Measurements from ENCODE around the gene MESP2. TPM values are rescaled to one million over a fixed set of nuclear protein-coding genes. Genes with fewer than 3 reads are reported as not detected.
A peak's percentile ranks its signal among the peaks of the same experiment; 100 is the strongest.

Gene MESP2
- total and polyA plus RNA-seq, 9 of the 15 experiments (the other 6 are each of a cell fraction or from before 2014, with no cell fraction given) = 0.08 to 0.82 (median 0.37) TPM

- TF ChIP-seq ZBTB34 (CRISPR knock-in tag; IDR thresholded peaks at IDR 0.05) (no peak), TOE1 (IDR thresholded peaks at IDR 0.05; ENCODE audit: borderline replicate concordance) (no peak), TOE1 (CRISPR knock-in tag; IDR thresholded peaks at IDR 0.05; ENCODE audit: borderline replicate concordance, low read depth) (no peak)
- TF ChIP-seq, protein P1, sequence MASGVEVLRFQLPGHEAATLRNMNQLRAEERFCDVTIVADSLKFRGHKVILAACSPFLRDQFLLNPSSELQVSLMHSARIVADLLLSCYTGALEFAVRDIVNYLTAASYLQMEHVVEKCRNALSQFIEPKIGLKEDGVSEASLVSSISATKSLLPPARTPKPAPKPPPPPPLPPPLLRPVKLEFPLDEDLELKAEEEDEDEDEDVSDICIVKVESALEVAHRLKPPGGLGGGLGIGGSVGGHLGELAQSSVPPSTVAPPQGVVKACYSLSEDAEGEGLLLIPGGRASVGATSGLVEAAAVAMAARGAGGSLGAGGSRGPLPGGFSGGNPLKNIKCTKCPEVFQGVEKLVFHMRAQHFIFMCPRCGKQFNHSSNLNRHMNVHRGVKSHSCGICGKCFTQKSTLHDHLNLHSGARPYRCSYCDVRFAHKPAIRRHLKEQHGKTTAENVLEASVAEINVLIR (CRISPR knock-in tag; IDR thresholded peaks at IDR 0.05) = no peak
Observed at GRCh38 chr15:89746386-89746780, 29.7 kb upstream of the MESP2 start (continued).

GRCh38 chr15:89747708-89748682 lies 28.1 kb upstream of the MESP2 start:
- POLR2A ChIA-PET = interaction anchor here (0.6 to 1.1 kb wide), 2 partner anchors 18 to 99 kb away, joined by 3 to 4 read pairs; no protein-coding TSS in a partner anchor
- H3K9me1 ChIP-seq (ENCODE audit: control insufficient read depth, insufficient read depth, low read length) = no peaks in the 10 kb centered on the region

More at GRCh38 chr15:89747708-89748682, 28.1 kb upstream of the MESP2 start:
- H3K27ac ChIP-seq (ENCODE audit: extremely low read depth, low read depth, low read length) = no peak overlapping the region
- in situ Hi-C loops (cut with MboI) = no loop called here
- DNase-seq (ENCODE audit: extremely low read depth in 1 of 4, low spot score in 3 of 4) = no peak
- H4K20me1 ChIP-seq (replicated peaks; ENCODE audit: control insufficient read depth, insufficient read depth, low read length) = no peaks in the 10 kb centered on the region
- no TSS peak for BruUV-seq (replicated peaks)
- H3K4me2 ChIP-seq (ENCODE audit: insufficient read depth, low read length) = no peak overlapping the region
- no peak for ATAC-seq
- H3K79me2 ChIP-seq (ENCODE audit: control insufficient read depth, insufficient read depth, low read length) = no peaks in the 10 kb centered on the region
- peak; percentile 50 for TF ChIP-seq CEBPB (tag; IDR thresholded peaks at IDR 0.05)
- TF ChIP-seq CEBPG (CRISPR knock-in tag; IDR thresholded peaks at IDR 0.05) = no peak
- 0 out of 4 replicates have a peak, but pooled peaks of 1 of the 2 experiments have one; percentile 22 for TF ChIP-seq CEBPG (tag; conservative IDR thresholded peaks at IDR 0.05 in 1 of 2, IDR thresholded peaks at IDR 0.05 in 1 of 2)
- TF ChIP-seq RBM17 (IDR thresholded peaks at IDR 0.05; ENCODE audit: borderline replicate concordance, low read depth, low read length) = no peak
- no peak for FAIRE-seq
- no peaks in the 10 kb centered on the region for H3K9me3 ChIP-seq (replicated peaks; ENCODE audit: control insufficient read depth, insufficient read depth, low read depth, low read length)
- H2AFZ ChIP-seq (ENCODE audit: low read depth, low read length) = no peak overlapping the region
- H3K4me3 ChIP-seq = no peak overlapping the region
- CTCF ChIA-PET (ENCODE audit: low intra/inter-chr PET ratio) = no interaction called here
- peaks cover 0 to 35% of the 10 kb centered on the region in 2 experiments; a peak in 3 of 5 replicates for H3K4me1 ChIP-seq (replicated peaks in 1 of 2; ENCODE audit: control insufficient read depth in 2 of 2, insufficient read depth in 2 of 2, low read length in 2 of 2)
- peaks cover 7 to 45% of the 10 kb centered on the region in 2 experiments; a peak in 4 of 5 replicates for H3K27me3 ChIP-seq (ENCODE audit: control insufficient read depth in 2 of 2, insufficient read depth in 2 of 2, low read length in 2 of 2)
- intact Hi-C loops (cut with micrococcal nuclease) = loop anchor here (10.0 kb wide), 1 partner anchor 537 kb away; no protein-coding TSS in a partner anchor
- H3K36me3 ChIP-seq (ENCODE audit: control insufficient read depth, insufficient read depth, low read length) = no peaks in the 10 kb centered on the region
- 0 out of 4 replicates have a peak overlapping the region, but pooled peaks of 1 of the 2 experiments have one; percentile 18 for H3K9ac ChIP-seq (ENCODE audit: insufficient read depth in 1 of 2, low read depth in 2 of 2, low read length in 2 of 2)
- WGBS (ENCODE audit: insufficient coverage, low coverage, missing lambda C conversion rate) = 34% methylated on average over 28 of the region's 28 CpGs
